ENCODE data around the gene GPC6. TPM values are rescaled to one million over a fixed set of nuclear protein-coding genes. Genes with fewer than 3 reads are reported as not detected.

Gene GPC6
- polyA plus RNA-seq, 2 of the 4 experiments (the other 2 are of a cell fraction): 8.0 to 14.4 TPM

DNA sequence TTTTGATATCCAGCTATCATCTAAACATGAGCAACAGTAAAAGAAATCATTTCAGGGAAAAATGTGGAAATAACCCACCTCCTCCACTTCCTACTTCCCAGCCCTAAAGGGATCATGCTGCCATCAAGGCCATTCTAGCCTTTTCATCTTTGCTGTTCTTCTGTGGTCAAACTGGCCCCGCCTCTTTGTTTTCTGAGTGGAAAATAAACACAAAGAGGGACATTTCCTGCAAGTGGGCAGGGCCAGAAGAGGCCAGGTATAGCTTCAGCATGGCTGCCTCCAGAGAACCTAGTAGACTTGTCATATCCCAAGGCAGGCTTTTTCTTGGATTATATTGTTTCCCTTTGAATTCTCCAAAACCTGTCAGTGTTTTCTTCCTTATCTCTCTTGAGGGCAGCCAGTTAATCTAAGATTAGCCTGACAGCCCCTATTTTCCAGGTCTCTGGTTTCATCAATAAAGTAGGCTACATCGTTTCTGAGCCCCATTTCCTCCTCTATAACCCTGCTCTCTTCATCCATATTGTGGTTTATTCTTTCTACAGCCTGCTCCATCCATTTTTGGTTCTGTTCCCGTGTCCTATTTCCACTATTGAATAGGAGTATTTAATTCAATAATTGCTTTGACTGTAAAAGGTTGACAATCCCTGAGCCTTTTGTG, 117.6 kb downstream of the GPC6 start:
- 22% methylated on average over 3 of the region's 3 CpGs for WGBS (ENCODE audit: missing lambda C conversion rate)

DNA sequence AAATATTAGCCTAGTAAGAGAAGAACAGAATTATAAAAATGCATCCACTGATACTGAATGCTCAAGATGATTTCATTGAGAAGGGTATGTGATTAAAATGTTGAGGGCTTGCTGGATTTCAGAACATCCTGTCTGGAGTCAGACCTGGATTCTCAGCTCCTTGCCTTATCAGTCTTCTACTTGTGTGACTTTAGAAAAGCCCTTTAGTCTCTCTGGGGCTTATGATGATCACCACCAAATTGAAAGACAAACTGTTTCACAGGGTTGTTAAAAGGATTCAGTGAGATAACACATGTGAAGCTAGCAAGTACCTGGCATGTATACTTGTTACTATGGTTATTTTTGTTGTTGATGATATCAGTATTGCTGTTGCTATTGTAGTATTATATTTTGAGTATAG, 118.4 kb downstream of the GPC6 start:
- CTCF ChIA-PET: no interaction called here
- Histone ChIP-seq H3K27ac (no peak overlapping the region), H3K9me3 (no peaks in the 10 kb centered on the region), H3K4me1 (no peaks in the 10 kb centered on the region), H3K4me2 (no peak overlapping the region), H3K4me3 (no peak overlapping the region)
- DNase-seq (ENCODE audit: low read depth in 1 of 2, low spot score in 1 of 2) (no peak), ATAC-seq (no peak), FAIRE-seq (no peak)
- TF ChIP-seq KDM5A (IDR thresholded peaks at IDR 0.05) (no peak), ZSCAN20 (CRISPR knock-in tag; IDR thresholded peaks at IDR 0.05) (no peak), HOXB13 (CRISPR knock-in tag; IDR thresholded peaks at IDR 0.05; ENCODE audit: low read depth) (no peak), POLR2AphosphoS2 (conservative IDR thresholded peaks at IDR 0.05; ENCODE audit: low read length) (no peak), RCOR1 (IDR thresholded peaks at IDR 0.05; ENCODE audit: low read depth, low read length) (no peak), CEBPB (IDR thresholded peaks at IDR 0.05) (no peak), TFCP2L1 (CRISPR knock-in tag; IDR thresholded peaks at IDR 0.05) (no peak), SMC3 (IDR thresholded peaks at IDR 0.05) (no peak), JUN (IDR thresholded peaks at IDR 0.05) (no peak), FOXS1 (CRISPR knock-in tag; IDR thresholded peaks at IDR 0.05) (no peak), POLR2A (IDR thresholded peaks at IDR 0.05; ENCODE audit: low read length) (no peak), CHD2 (IDR thresholded peaks at IDR 0.05; ENCODE audit: low read length, partially characterized antibody) (no peak), RARB (CRISPR knock-in tag; IDR thresholded peaks at IDR 0.05) (no peak), HOXB5 (CRISPR knock-in tag; IDR thresholded peaks at IDR 0.05) (no peak), HOXA7 (CRISPR knock-in tag; IDR thresholded peaks at IDR 0.05) (no peak), EHF (CRISPR knock-in tag; IDR thresholded peaks at IDR 0.05) (no peak), GATA3 (IDR thresholded peaks at IDR 0.05; ENCODE audit: borderline replicate concordance) (no peak)
- TF ChIP-seq, protein P1, sequence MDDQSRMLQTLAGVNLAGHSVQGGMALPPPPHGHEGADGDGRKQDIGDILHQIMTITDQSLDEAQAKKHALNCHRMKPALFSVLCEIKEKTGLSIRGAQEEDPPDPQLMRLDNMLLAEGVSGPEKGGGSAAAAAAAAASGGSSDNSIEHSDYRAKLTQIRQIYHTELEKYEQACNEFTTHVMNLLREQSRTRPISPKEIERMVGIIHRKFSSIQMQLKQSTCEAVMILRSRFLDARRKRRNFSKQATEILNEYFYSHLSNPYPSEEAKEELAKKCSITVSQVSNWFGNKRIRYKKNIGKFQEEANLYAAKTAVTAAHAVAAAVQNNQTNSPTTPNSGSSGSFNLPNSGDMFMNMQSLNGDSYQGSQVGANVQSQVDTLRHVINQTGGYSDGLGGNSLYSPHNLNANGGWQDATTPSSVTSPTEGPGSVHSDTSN (IDR thresholded peaks at IDR 0.05): no peak
- TF ChIP-seq, protein P2, sequence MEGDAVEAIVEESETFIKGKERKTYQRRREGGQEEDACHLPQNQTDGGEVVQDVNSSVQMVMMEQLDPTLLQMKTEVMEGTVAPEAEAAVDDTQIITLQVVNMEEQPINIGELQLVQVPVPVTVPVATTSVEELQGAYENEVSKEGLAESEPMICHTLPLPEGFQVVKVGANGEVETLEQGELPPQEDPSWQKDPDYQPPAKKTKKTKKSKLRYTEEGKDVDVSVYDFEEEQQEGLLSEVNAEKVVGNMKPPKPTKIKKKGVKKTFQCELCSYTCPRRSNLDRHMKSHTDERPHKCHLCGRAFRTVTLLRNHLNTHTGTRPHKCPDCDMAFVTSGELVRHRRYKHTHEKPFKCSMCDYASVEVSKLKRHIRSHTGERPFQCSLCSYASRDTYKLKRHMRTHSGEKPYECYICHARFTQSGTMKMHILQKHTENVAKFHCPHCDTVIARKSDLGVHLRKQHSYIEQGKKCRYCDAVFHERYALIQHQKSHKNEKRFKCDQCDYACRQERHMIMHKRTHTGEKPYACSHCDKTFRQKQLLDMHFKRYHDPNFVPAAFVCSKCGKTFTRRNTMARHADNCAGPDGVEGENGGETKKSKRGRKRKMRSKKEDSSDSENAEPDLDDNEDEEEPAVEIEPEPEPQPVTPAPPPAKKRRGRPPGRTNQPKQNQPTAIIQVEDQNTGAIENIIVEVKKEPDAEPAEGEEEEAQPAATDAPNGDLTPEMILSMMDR (IDR thresholded peaks at IDR 0.05): no peak
- TF ChIP-seq, protein P3, sequence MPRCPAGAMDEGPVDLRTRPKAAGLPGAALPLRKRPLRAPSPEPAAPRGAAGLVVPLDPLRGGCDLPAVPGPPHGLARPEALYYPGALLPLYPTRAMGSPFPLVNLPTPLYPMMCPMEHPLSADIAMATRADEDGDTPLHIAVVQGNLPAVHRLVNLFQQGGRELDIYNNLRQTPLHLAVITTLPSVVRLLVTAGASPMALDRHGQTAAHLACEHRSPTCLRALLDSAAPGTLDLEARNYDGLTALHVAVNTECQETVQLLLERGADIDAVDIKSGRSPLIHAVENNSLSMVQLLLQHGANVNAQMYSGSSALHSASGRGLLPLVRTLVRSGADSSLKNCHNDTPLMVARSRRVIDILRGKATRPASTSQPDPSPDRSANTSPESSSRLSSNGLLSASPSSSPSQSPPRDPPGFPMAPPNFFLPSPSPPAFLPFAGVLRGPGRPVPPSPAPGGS (IDR thresholded peaks at IDR 0.05): no peak
- POLR2A ChIA-PET: no interaction called here

More for the DNA sequence above, 117.6 kb downstream of the GPC6 start:
- ChIA-PET POLR2A (no interaction called here), CTCF (no interaction called here)
- TF ChIP-seq, protein P4, sequence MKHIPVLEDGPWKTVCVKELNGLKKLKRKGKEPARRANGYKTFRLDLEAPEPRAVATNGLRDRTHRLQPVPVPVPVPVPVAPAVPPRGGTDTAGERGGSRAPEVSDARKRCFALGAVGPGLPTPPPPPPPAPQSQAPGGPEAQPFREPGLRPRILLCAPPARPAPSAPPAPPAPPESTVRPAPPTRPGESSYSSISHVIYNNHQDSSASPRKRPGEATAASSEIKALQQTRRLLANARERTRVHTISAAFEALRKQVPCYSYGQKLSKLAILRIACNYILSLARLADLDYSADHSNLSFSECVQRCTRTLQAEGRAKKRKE (CRISPR knock-in tag; IDR thresholded peaks at IDR 0.05; ENCODE audit: low read depth): no peak
- no peak for TF ChIP-seq RCOR1 (IDR thresholded peaks at IDR 0.05; ENCODE audit: low read depth, low read length)
- no peak for TF ChIP-seq FOXS1 (CRISPR knock-in tag; IDR thresholded peaks at IDR 0.05)
- TF ChIP-seq, protein P5, sequence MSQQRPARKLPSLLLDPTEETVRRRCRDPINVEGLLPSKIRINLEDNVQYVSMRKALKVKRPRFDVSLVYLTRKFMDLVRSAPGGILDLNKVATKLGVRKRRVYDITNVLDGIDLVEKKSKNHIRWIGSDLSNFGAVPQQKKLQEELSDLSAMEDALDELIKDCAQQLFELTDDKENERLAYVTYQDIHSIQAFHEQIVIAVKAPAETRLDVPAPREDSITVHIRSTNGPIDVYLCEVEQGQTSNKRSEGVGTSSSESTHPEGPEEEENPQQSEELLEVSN (IDR thresholded peaks at IDR 0.05; ENCODE audit: borderline replicate concordance, low read depth): no peak
- no peak for TF ChIP-seq RARB (CRISPR knock-in tag; IDR thresholded peaks at IDR 0.05)
- no peak for TF ChIP-seq KDM1A (IDR thresholded peaks at IDR 0.05; ENCODE audit: low read depth)
- no peak for TF ChIP-seq MAFK (IDR thresholded peaks at IDR 0.05; ENCODE audit: partially characterized antibody)
- TF ChIP-seq HDAC2 (IDR thresholded peaks at IDR 0.05): no peak
- TF ChIP-seq, protein P6, sequence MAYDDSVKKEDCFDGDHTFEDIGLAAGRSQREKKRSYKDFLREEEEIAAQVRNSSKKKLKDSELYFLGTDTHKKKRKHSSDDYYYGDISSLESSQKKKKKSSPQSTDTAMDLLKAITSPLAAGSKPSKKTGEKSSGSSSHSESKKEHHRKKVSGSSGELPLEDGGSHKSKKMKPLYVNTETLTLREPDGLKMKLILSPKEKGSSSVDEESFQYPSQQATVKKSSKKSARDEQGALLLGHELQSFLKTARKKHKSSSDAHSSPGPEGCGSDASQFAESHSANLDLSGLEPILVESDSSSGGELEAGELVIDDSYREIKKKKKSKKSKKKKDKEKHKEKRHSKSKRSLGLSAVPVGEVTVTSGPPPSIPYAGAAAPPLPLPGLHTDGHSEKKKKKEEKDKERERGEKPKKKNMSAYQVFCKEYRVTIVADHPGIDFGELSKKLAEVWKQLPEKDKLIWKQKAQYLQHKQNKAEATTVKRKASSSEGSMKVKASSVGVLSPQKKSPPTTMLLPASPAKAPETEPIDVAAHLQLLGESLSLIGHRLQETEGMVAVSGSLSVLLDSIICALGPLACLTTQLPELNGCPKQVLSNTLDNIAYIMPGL (CRISPR knock-in tag; IDR thresholded peaks at IDR 0.05; ENCODE audit: borderline replicate concordance): no peak
- FAIRE-seq (no peak), DNase-seq (ENCODE audit: low read depth in 1 of 2, low spot score in 1 of 2) (no peak), ATAC-seq (no peak)
- peaks cover 3% of the 10 kb centered on the region; the same call in 1 of the 3 replicates for H3K4me1 ChIP-seq
- H3K4me3 ChIP-seq: no peak overlapping the region
- H3K9me3 ChIP-seq: no peaks in the 10 kb centered on the region
- no peak overlapping the region for H3K27ac ChIP-seq
- no peak overlapping the region for H3K4me2 ChIP-seq

Data from A549 (cell line).